Mesenteric fat pad (tissue), 1 donor: ENCODE results near the gene MYRF. TPM values are rescaled to one million over a fixed set of nuclear protein-coding genes. Genes with fewer than 3 reads are reported as not detected.

ENCODE experiments used
- DNase-seq: peaks from one replicate; pipeline ENCODE4 v3.0.0-alpha.2; 2020; ENCODE audit warnings: low spot score
- long read RNA-seq: library from polyadenylated mRNA; unstranded; transcript quantifications from one replicate; pipeline ENCODE4 v2.0.0, GENCODE V29; 2020
- total RNA-seq: library from RNA; stranded (reverse); fragmentation: NEBNext Ultra II Directional; extraction: Animal tissue kit (Norgen Biotek cat#: 25700); gene quantifications from one replicate; pipeline ENCODE4 v1.2.1, GENCODE V29; 2021
- donor health status: DM: yes; HTN: yes; CAD: no.

MYRF gene
- 0.42 TPM for total RNA-seq
- long read RNA-seq, partial matches to known transcripts = 0 of 1 reads
- long read RNA-seq, other reads (novel, unspliced or antisense) = 0 of 1 reads

GRCh38 chr11:61752117-61752924, at the start of gene MYRF:
Gene MYRF, plus strand, starts transcription at chr11:61752636. Its CDS starts 109 bp downstream, at chr11:61752745.
- DNase-seq = no peak

GRCh38 chr11:61702701-61703312, 49.6 kb upstream of the MYRF start:
- no peak for DNase-seq

GRCh38 chr11:61704838-61705237, 47.6 kb upstream of the MYRF start:
- DNase-seq = no peak

GRCh38 chr11:61706452-61707400, 45.7 kb upstream of the MYRF start:
- no peak for DNase-seq

DNA sequence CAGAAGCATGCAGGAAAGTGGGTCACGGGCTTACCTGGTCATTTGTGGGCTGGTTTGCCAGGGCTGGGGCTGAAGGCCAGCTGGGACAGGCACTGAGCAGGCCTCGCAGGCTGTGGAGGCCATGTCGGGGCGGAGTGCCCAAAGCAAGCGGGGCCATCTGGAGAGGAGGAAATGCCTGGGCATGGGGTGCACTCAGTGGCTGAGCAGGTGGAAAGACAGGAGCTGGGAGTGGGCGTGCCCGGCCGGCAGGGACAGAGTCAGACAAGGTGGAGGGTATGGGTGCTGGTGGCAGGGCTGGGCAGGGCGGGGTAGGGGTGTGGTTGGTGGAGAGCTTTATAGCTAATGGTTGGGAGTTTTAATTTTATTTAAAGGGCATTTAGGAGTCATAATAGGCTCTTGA, 44.9 kb upstream of the MYRF start:
- DNase-seq = no peak

- no peak for DNase-seq
These were observed 43.3 kb upstream of the MYRF start for GRCh38 chr11:61709110-61709509.

DNA sequence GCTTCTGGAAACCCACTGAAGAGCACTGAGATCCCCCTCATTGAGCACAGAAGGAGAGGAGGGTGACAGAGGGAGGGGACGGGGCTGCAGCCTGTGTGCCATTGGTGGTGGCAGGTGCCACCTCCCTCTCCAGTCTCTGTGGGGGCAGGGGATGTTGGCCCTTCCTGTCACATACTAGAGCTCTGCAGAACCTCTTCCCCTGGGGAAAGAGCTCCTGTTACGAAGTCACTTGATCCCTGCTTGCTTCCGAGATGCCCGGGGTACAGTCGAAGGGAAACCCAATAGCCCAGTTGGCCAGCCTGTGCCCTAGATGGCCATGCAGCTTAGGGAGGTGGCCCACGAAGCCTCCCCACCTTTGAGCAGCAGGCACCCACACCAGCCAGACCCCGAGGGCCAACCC, 42.9 kb upstream of the MYRF start:
- no peak for DNase-seq

DNA sequence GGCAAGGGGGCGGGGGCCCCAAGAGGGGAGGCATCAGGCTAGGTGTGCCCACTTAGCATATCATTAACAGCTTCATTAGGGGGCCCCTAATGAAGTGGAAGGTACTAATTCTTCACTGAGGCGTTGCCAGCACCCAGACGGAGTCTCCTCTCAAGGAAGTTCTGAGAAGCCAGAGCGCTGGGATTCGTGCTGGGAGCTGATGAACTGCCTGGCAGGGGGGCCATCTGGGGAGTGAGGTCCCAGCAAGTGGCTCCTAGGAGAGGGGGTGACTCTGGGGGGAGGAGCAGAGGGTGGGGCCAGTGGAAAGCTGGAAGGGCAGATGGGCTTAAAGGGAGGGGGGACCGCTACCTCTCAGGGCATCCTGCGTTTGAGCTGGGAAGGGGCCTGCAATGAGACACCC, 42.4 kb upstream of the MYRF start:
- DNase-seq = no peak

GRCh38 chr11:61711037-61711436, 41.4 kb upstream of the MYRF start:
- DNase-seq = no peak

- no peak for DNase-seq
These were observed 40.9 kb upstream of the MYRF start for GRCh38 chr11:61711498-61711897.

- DNase-seq = no peak
These were observed 40.1 kb upstream of the MYRF start for GRCh38 chr11:61712314-61712713.

DNA sequence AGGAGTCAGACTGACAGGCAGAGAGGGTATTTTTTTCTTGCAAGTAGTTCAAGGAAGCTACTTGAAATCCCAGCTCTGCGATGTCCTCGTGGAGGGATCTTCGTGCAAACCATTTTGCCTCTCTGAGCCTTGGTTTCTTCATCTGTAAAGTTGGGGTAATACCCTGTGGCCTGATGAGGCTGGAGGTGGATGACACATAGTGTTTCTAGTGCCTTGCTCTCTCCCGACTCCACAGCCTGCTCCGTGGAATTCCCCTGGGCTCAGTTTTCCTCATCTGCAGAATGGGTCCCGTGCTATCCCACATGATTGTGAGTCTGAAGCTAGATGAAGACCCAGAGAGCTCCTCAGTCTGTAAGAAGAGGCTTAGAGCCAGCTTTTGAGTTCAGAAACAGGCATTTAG, 39.6 kb upstream of the MYRF start:
- DNase-seq = no peak

GRCh38 chr11:61713464-61713863, 39.0 kb upstream of the MYRF start:
- DNase-seq = no peak

DNA sequence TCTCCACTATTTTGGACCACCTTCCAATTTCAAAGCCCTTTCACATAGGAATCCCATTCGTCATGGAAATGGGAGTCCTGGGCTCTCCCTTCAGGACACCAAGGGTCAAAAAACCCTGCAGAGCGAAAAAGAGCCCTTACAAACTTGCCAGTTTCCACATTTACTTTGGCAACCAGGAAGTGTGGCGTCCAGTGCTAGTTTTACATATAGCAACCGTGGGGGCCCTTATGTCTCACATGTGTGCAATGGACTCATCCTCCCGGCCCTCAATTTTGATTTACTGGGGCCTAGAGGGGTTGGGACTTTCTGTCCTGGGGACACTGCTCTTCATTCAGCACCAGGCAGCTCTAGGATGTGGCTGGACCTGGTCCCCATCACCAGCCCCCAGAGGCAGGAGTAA, 38.5 kb upstream of the MYRF start:
- no peak for DNase-seq

DNA sequence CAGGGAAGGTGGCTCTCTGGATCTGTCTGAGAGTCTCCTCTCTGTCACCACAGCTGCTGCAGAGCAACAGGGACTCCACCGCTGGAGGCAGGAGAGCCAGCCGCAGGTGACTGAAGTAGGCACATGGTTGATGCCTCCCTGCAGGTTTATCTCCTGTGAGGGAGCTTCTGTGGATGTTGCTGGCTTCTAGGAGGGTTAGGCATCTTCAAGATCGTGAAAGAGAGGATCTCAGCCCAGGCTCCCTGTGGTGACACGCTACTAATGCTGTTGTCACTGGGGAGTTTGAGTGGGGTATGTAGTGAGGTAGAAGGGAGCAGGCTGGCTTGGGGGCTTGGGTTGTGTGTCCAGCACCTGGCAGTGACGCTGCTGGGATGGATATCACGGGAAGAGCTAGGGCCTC, 38.1 kb upstream of the MYRF start:
- no peak for DNase-seq

GRCh38 chr11:61714916-61715315, 37.5 kb upstream of the MYRF start:
- DNase-seq = no peak

GRCh38 chr11:61715867-61716266, 36.6 kb upstream of the MYRF start:
- DNase-seq = no peak

- no peak for DNase-seq
These were observed 35.8 kb upstream of the MYRF start for GRCh38 chr11:61716478-61717285.

GRCh38 chr11:61717286-61718033, 35.0 kb upstream of the MYRF start:
- DNase-seq = no peak

DNA sequence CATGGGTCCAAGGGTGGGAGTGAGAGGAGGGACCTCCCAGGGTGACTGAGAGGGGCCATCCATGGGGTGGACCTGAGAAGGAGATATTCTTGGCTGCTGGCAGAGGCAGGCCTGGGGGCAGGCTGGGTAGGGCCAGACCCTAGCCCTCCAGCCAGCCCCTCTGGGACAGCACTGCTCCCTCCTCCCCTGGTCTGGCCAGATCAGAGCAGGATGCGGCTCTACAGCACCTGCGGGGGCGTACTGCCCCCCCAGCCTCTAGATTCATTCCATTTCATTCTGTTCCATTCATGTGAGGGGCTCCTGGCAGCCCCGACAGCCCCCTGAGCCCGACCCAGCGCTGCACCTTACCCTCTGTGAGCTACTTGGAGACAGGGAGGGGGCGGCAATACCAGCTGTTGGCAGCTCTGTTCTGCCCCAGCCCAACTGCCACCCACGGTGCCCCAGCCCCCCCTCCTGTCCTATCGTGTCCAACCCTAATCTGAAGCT, 34.3 kb upstream of the MYRF start:
- no peak for DNase-seq
